Activated CD8-positive, alpha-beta memory T cell treated with anti-CD3 and anti-CD28 coated beads, Interleukin-2, amount 10 ng/mL, durations not matched to agents 7 days and 5 days (primary cell): ENCODE results near the gene GNG2. TPM values are rescaled to one million over a fixed set of nuclear protein-coding genes. Genes with fewer than 3 reads are reported as not detected.
A peak's percentile ranks its signal among the peaks of the same experiment; 100 is the strongest.

Source experiments
- ATAC-seq: fragments of 150-1000 bp; cut with Tn5 transposase; one replicate; pipeline ENCODE4 v1.10.0; 2021; ENCODE audit warnings: moderate library complexity
- CTCF ChIA-PET: fragments of 350-600 bp; sonication (Branson Sonifier 250); formaldehyde crosslinking; loops from one replicate; lab custom pipeline; 2021; ENCODE audit warnings: antibody characterized with exemption; lab: Charles Lee
- DNase-seq: peaks from one replicate; pipeline ENCODE4 v3.0.0-alpha.2; 2020
- H3K27ac Mint-ChIP-seq: one replicate; pipeline ENCODE4 v1.8.0; 2021; ENCODE audit warnings: mild to moderate bottlenecking, mixed read lengths
- H3K27me3 Mint-ChIP-seq: one replicate; pipeline ENCODE4 v1.8.0; 2021; ENCODE audit warnings: mixed read lengths
- H3K36me3 Mint-ChIP-seq: one replicate; pipeline ENCODE4 v1.8.0; 2021; ENCODE audit warnings: mild to moderate bottlenecking, mixed read lengths
- H3K4me1 Mint-ChIP-seq: one replicate; pipeline ENCODE4 v1.8.0; 2021; ENCODE audit warnings: mixed read lengths
- H3K4me3 Mint-ChIP-seq: one replicate; pipeline ENCODE4 v1.8.0; 2021; ENCODE audit warnings: mild to moderate bottlenecking, moderate library complexity, mixed read lengths
- H3K9me3 Mint-ChIP-seq: one replicate; pipeline ENCODE4 v1.8.0; 2022; ENCODE audit warnings: low read depth, mixed read lengths
- total RNA-seq, 2 experiments: library from RNA; stranded (reverse); gene quantifications; one replicate each; pipeline ENCODE4 v1.2.3, GENCODE V29; 2021

Gene GNG2
- total RNA-seq, 2 experiments from 2014 or later, result 243 to 257 TPM

DNA sequence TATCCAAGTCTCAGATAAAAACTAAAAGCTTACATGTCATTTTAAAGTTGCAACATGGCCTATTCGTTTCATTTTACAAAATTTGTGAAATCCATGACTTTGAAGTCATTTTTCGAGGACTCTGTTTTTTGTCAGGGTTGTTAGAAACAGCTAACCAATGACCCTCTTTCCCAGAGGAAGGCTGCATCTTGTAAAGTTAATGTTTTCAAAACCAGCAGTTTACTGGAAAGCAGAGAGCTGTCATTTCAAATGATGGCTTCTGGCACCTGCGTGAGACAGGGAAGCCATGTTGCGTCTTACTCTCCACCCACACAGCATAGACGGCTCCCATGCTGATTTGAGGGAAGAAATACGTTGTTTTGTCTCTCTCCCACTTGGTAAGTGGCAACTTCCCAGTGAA lies 78.8 kb downstream of the GNG2 start:
- CTCF ChIA-PET, result no interaction called here
- Mint-ChIP-seq H3K4me1 (peaks cover 12% of the 10 kb centered on the region), H3K27ac (no peak overlapping the region), H3K27me3 (no peaks in the 10 kb centered on the region), H3K9me3 (no peaks in the 10 kb centered on the region), H3K4me3 (no peak overlapping the region), H3K36me3 (peaks cover 65% of the 10 kb centered on the region)
- no peak for ATAC-seq
- DNase-seq, result no peak

DNA sequence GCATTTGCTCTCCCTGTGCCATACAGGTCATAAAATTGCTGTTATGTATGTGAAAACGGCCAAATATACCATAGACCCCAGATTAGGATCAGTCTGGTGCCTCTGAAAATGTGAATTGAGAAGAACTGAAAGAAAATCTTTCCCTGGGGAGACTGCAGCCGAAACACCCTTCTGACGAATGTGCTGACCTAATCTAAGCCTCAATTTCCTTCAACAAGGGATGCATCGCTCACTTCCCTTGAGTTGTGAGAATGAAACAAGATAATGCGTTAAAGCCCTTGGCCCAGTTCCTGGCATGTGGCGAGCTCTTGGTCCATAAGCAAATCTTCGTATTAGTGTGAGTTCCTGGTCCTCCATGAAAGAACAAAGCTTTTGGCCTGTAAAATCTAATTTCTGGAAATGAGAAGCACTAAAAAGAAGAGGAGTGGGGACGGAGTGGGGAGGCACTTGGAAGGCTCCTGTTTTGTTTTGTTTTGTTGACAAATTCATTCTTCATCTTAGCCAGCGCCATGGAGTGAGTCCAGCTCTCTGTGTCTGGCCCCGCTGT lies 79.4 kb downstream of the GNG2 start:
- Mint-ChIP-seq H3K27me3 (no peaks in the 10 kb centered on the region), H3K36me3 (peaks cover 66% of the 10 kb centered on the region), H3K27ac (peak overlapping the region; percentile 43), H3K4me3 (no peak overlapping the region), H3K4me1 (peaks cover 12% of the 10 kb centered on the region), H3K9me3 (no peaks in the 10 kb centered on the region)
- ATAC-seq (no peak), DNase-seq (no peak)
- CTCF ChIA-PET, result no interaction called here

DNA sequence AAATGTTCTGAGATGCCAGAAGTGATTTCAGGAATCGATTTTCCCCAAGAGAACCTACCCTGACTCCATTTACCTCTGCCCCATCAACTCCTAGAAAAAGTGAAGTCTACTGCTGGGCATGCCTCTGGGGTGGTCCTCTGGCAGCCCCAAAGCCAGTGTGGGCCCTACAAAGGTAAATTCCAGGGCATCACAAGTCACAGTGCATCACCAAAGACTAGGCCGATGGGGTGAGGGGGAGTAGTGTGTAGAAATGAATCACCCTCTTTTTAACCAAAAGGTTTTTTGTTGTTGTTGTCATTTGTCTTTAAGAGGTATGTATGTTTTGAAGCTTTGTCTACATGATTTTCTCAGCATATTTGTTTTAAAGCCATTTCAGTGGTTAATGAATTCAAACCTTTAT lies 82.6 kb downstream of the GNG2 start:
- Mint-ChIP-seq H3K27ac (no peak overlapping the region), H3K36me3 (peaks cover 84% of the 10 kb centered on the region), H3K9me3 (peaks cover 5% of the 10 kb centered on the region), H3K4me1 (peaks cover 13% of the 10 kb centered on the region), H3K27me3 (no peaks in the 10 kb centered on the region), H3K4me3 (no peak overlapping the region)
- CTCF ChIA-PET, result no interaction called here
- ATAC-seq (no peak), DNase-seq (no peak)

DNA sequence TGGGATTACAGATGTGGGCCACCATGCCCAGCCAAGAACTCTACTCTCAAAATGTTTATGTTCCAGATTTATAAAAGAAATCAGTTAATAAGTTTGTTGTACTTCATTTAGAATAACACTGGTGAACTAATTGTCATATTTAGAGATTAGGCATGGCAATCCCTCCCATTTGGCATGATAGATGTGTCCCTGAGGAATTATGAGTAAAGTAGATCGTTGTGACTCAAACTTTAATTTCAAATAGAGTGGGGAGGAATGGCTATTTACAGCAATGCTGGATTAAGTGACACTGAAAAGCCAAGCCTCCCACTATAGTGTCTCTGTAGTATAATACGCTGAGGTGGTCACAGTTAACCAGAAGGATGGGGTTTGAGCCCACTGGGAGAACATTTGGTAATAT lies 89.6 kb downstream of the GNG2 start:
- no peak for DNase-seq
- Mint-ChIP-seq H3K4me3 (no peak overlapping the region), H3K27ac (no peak overlapping the region), H3K27me3 (no peaks in the 10 kb centered on the region), H3K36me3 (peaks cover 77% of the 10 kb centered on the region), H3K9me3 (peaks cover 5% of the 10 kb centered on the region), H3K4me1 (peaks cover 1% of the 10 kb centered on the region)
- ATAC-seq, result no peak
- CTCF ChIA-PET, result no interaction called here

DNA sequence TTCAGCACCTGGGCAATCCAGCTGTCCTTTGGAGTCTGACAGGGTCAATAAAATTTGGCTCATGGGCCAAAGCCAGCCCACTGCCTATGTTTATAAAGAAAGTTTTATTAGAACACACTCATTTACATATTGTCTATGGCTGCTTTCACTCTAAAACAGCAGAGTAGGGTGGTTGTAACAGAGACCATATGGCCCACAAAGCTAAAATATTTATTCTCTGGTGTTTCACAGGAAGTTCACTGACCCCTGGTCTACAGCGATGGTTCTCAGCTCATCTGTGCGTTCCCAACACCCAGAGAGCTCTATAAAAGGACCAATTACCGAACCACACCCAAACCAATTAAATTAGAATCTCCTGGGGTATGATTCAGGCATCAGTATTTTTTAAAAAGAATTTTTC lies 91.2 kb downstream of the GNG2 start:
- CTCF ChIA-PET, result interaction anchor here (2.1 kb wide), 1 partner anchor 27 kb away, joined by 6 read pairs; no protein-coding TSS in a partner anchor
- DNase-seq (no peak), ATAC-seq (no peak)
- no peak overlapping the region for H3K27ac Mint-ChIP-seq
- peaks cover 3% of the 10 kb centered on the region for H3K9me3 Mint-ChIP-seq
- no peak overlapping the region for H3K4me3 Mint-ChIP-seq
- H3K4me1 Mint-ChIP-seq, result peaks cover 1% of the 10 kb centered on the region
- peaks cover 75% of the 10 kb centered on the region for H3K36me3 Mint-ChIP-seq
- H3K27me3 Mint-ChIP-seq, result no peaks in the 10 kb centered on the region

DNA sequence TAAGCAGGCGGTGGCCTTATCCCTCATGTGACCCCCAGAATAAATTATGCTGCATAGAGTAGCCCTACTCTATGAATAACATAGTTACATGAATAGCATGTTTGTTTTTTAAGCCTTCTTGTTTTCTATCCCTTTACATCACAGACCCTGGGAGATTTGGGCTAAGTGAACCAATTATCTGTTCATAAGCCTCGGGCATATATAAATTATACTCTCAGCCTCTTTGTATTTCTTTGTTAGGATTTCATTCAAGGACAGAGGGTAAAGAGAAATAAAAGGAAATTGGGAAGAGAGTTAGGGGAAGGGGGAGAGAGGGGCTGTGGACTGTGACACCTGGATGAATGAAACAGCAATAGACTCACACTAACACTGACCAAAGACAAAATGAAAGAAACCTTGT lies 93.6 kb downstream of the GNG2 start:
- peaks cover 12% of the 10 kb centered on the region for H3K9me3 Mint-ChIP-seq
- peaks cover 2% of the 10 kb centered on the region for H3K4me1 Mint-ChIP-seq
- no peak overlapping the region for H3K4me3 Mint-ChIP-seq
- no peak for ATAC-seq
- DNase-seq, result no peak
- CTCF ChIA-PET, result interaction anchor here (1.9 kb wide), 1 partner anchor 25 kb away, joined by 7 read pairs; no protein-coding TSS in a partner anchor
- H3K27ac Mint-ChIP-seq, result no peak overlapping the region
- no peaks in the 10 kb centered on the region for H3K27me3 Mint-ChIP-seq
- H3K36me3 Mint-ChIP-seq, result peaks cover 87% of the 10 kb centered on the region

DNA sequence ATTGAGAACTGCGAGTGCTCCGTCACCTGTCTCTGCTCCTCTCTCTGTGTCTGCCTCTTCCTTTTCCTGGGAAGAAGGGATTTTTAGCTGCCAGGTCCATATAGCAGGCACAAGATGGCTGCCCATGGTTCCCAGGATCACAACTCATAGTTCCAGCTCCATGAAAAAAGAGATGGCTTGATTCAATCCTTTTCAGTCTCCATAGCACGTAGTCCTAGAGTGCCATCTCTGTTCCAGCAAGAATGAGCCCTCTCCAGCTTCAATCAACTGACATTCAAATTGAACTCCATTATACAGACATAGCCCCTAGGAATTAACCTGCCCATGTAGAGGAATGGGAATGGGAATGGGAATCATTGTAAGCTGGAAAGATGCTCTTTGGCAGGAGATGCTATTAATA lies 94.2 kb downstream of the GNG2 start:
- H3K27me3 Mint-ChIP-seq, result no peaks in the 10 kb centered on the region
- peaks cover 91% of the 10 kb centered on the region for H3K36me3 Mint-ChIP-seq
- CTCF ChIA-PET, result interaction anchor here (1.8 to 1.9 kb wide), 2 partner anchors 10 to 24 kb away, joined by 4 to 7 read pairs; no protein-coding TSS in a partner anchor
- ATAC-seq (no peak), DNase-seq (no peak)
- peaks cover 14% of the 10 kb centered on the region for H3K9me3 Mint-ChIP-seq
- H3K4me3 Mint-ChIP-seq, result no peak overlapping the region
- H3K4me1 Mint-ChIP-seq, result peaks cover 2% of the 10 kb centered on the region
- H3K27ac Mint-ChIP-seq, result no peak overlapping the region

DNA sequence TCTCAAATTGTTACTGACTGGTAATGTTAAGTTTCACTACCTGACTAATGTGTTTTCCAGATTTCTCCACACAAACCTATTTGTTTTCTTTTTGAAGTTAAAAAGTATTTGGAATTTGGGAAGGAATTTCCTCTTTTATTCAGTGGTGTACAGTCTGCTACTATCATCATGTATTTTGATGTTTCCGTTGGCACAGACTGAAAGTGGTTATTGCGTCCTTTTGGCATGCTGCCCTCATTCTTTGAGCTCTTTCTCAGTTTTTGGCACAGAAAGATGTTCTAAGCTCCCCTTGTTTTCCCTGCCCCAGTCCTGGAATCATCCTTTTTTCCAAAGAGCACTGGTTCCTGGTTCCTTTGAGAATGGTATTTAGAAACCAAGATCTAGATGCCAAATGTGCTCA lies 97.5 kb downstream of the GNG2 start:
- Mint-ChIP-seq H3K4me1 (peaks cover 12% of the 10 kb centered on the region), H3K27ac (no peak overlapping the region), H3K4me3 (no peak overlapping the region), H3K9me3 (peaks cover 18% of the 10 kb centered on the region), H3K27me3 (no peaks in the 10 kb centered on the region), H3K36me3 (peaks cover 85% of the 10 kb centered on the region)
- DNase-seq (no peak), ATAC-seq (no peak)
- CTCF ChIA-PET, result interaction anchor here (1.9 kb wide), 1 partner anchor 21 kb away, joined by 6 read pairs; no protein-coding TSS in a partner anchor

DNA sequence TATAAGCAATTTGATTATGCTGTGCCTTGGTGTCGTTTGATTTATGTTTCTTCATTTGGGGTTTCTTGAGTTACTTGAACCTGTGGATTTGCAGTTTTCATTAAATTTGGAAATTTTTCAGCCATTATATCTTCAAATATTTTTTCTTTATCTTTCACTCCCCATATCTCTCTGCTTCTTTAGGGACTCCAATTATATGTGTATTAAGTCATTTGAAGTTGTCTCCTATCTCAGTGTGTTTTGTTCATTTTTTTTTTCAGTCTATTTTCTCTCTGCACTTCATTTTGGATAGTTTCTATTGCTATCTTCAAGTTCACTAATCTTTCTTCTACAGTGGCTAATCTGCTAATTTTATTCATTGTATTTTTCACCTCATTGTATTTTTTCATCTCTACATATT lies 99.5 kb downstream of the GNG2 start:
- H3K4me1 Mint-ChIP-seq, result peaks cover 12% of the 10 kb centered on the region
- CTCF ChIA-PET, result no interaction called here

DNA sequence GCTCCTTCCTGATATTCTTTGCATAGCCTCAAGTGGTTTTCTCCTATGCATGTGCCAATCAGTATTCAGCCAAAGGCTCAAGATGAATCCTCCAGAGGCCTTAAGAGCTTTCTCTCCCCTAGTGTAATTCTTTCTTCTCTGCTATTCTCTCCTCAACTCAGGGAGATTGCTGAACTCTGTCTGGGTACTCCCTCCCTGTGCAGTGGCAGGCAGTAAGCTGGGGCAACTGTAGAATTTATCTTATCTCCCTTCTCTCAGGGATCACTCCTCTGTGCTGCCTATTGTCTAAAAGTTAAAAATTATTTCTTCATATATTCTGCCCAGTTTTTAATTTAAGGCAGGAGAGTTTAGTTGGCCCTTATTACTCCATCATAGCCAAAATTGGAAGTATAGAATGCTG lies 100.5 kb downstream of the GNG2 start:
- ATAC-seq (no peak), DNase-seq (no peak)
- Mint-ChIP-seq H3K36me3 (peaks cover 71% of the 10 kb centered on the region), H3K4me3 (no peak overlapping the region), H3K4me1 (peaks cover 12% of the 10 kb centered on the region), H3K27ac (no peak overlapping the region), H3K27me3 (no peaks in the 10 kb centered on the region), H3K9me3 (peaks cover 18% of the 10 kb centered on the region)
- CTCF ChIA-PET, result no interaction called here

More for the DNA sequence above, 99.5 kb downstream of the GNG2 start:
- Mint-ChIP-seq H3K4me3 (no peak overlapping the region), H3K9me3 (peaks cover 18% of the 10 kb centered on the region), H3K27ac (no peak overlapping the region), H3K27me3 (no peaks in the 10 kb centered on the region), H3K36me3 (peaks cover 73% of the 10 kb centered on the region)
- ATAC-seq (no peak), DNase-seq (no peak)

DNA sequence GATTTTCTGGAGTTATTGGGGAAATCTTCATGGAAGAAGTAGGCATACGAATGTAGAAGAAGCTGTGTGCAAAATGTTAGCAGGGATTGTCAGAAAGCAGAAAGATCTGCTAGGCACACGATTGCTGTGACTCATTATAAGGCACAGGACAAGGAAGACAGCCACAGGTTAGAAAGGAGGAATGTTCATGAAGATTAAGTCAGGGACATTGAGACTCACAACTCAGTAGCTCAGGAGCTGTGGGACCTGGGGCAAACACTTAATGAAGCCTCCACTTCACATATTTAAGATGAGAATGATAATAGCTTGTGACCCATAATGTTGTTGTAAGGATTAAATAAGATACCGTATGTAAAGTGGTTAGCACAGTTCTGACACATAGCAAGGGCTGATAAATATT lies 102.3 kb downstream of the GNG2 start:
- Mint-ChIP-seq H3K4me3 (no peak overlapping the region), H3K27ac (no peak overlapping the region), H3K9me3 (peaks cover 12% of the 10 kb centered on the region), H3K27me3 (no peaks in the 10 kb centered on the region), H3K4me1 (peaks cover 12% of the 10 kb centered on the region), H3K36me3 (peaks cover 61% of the 10 kb centered on the region)
- ATAC-seq (no peak), DNase-seq (no peak)
- CTCF ChIA-PET, result interaction anchor here (1.3 kb wide), 1 partner anchor 16 kb away, joined by 4 read pairs; no protein-coding TSS in a partner anchor

DNA sequence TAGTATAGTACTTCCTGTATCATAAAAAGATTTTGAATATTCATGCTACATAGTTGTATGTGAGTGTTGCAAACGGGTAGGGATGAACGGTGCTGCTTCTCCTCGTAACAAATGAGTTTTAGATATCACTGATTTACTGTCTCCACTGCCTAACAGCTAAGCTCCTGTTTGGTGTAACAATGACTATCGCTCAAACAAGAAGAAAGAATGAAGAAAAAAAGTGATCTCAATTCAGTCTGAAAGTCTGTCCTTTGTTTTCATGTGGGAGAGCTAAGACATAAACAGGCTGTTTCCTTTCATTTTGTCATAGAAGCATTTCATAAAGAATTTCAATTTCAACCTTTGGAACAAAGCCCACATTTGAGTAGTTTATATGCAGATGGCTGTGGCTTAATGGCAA lies 102.9 kb downstream of the GNG2 start:
- ATAC-seq (no peak), DNase-seq (no peak)
- Mint-ChIP-seq H3K27ac (no peak overlapping the region), H3K4me3 (no peak overlapping the region), H3K27me3 (no peaks in the 10 kb centered on the region), H3K4me1 (peaks cover 12% of the 10 kb centered on the region), H3K9me3 (peaks cover 11% of the 10 kb centered on the region), H3K36me3 (peaks cover 59% of the 10 kb centered on the region)
- CTCF ChIA-PET, result interaction anchor here (1.3 kb wide), 1 partner anchor 16 kb away, joined by 4 read pairs; no protein-coding TSS in a partner anchor

DNA sequence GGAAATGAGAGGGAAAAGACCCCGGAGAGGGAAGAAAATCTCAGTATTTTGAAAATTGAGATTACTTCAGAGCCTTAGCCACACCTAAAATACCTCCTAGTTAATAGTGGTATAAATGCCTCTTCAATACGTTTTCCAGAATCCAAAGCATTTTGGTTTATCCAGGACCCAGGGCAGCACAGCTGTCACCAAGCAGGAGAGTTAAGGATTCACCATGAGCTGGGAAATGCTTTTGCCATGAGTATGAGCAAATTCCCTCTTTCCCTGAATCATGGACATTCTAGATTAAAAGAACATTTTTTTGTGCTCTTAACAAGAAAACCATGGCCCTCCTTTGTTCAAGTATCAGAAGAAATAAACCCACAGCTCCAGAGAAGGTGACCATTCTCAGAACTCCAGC lies 107.1 kb downstream of the GNG2 start:
- no peaks in the 10 kb centered on the region for H3K9me3 Mint-ChIP-seq
- ATAC-seq, result no peak
- no peak overlapping the region for H3K27ac Mint-ChIP-seq
- DNase-seq, result no peak
- peaks cover 3% of the 10 kb centered on the region for H3K4me1 Mint-ChIP-seq
- H3K27me3 Mint-ChIP-seq, result no peaks in the 10 kb centered on the region
- H3K4me3 Mint-ChIP-seq, result no peak overlapping the region
- CTCF ChIA-PET, result interaction anchor here (0.8 kb wide), 1 partner anchor 11 kb away, joined by 4 read pairs; no protein-coding TSS in a partner anchor
- H3K36me3 Mint-ChIP-seq, result peaks cover 39% of the 10 kb centered on the region

DNA sequence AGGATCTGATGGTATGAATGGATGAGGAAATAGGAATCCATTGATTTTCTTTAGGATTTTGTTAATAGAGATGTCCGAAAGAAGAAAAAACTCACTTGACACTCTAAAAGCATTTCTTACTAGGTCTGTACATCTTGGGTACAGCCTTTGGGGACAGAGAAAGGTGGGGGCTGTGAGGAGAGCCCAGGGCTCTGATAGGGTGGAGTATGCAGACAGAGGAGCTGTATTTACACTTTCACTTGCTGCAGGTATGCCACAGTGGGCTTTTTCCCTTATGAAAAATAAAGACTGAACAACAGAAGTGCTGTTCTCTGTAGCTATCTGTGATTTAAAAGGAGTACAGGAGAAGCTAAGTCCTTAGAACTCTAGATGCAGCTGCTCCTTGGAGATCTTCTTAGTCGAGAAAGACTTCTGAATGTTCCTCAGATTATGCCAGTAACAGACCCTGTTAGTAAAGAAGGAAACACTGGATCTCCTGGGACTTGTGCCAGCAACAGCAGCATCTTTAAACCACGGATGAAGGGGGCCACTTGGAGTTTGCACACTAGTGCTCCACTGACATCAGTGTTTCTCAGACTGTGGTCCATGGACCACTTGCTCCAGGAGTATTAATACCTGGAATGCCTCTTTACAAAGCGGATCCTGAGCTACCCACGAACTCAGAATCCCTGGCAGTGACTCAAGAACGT lies 109.6 kb downstream of the GNG2 start:
- DNase-seq (no peak), ATAC-seq (no peak)
- no peaks in the 10 kb centered on the region for H3K9me3 Mint-ChIP-seq
- no peak overlapping the region for H3K4me3 Mint-ChIP-seq
- CTCF ChIA-PET, result interaction anchor here (2.8 kb wide), 1 partner anchor 9 kb away, joined by 10 read pairs; no protein-coding TSS in a partner anchor
- H3K36me3 Mint-ChIP-seq, result peaks cover 28% of the 10 kb centered on the region
- H3K27me3 Mint-ChIP-seq, result no peaks in the 10 kb centered on the region
- no peaks in the 10 kb centered on the region for H3K4me1 Mint-ChIP-seq
- H3K27ac Mint-ChIP-seq, result no peak overlapping the region
